Measurements from ENCODE around the gene RALY.
A peak's percentile ranks its signal among the peaks of the same experiment; 100 is the strongest.

Gene RALY

GRCh38 chr20:33993576-33994221 is at the start of gene RALY:
Gene RALY (plus strand): TSS chr20:33993911. CDS start chr20:34072075, 78,164 bp downstream.
- DNase-seq (ENCODE audit: low read depth in 2 of 2) = peak; percentile 91 to 93

- DNase-seq (ENCODE audit: low read depth in 2 of 2) = no peak
Observed at GRCh38 chr20:33944914-33945313, 48.8 kb upstream of the RALY start.

GRCh38 chr20:33945391-33946081 is 48.2 kb upstream of the RALY start:
- DNase-seq (ENCODE audit: low read depth in 2 of 2) = no peak

- DNase-seq (ENCODE audit: low read depth in 2 of 2) = peak in 1 of 2 donors; percentile 21
Observed at GRCh38 chr20:33947709-33948295, 45.9 kb upstream of the RALY start.

GRCh38 chr20:33948480-33948879 is 45.2 kb upstream of the RALY start:
- DNase-seq (ENCODE audit: low read depth in 2 of 2) = no peak

GRCh38 chr20:33951171-33951570 is 42.5 kb upstream of the RALY start:
- no peak for DNase-seq (ENCODE audit: low read depth in 2 of 2)

- DNase-seq (ENCODE audit: low read depth in 2 of 2) = no peak
Observed at GRCh38 chr20:33954504-33954903, 39.2 kb upstream of the RALY start.

- no peak for DNase-seq (ENCODE audit: low read depth in 2 of 2)
Observed at GRCh38 chr20:33963751-33964150, 30.0 kb upstream of the RALY start.

- DNase-seq (ENCODE audit: low read depth in 2 of 2) = no peak
Observed at GRCh38 chr20:33964441-33964840, 29.3 kb upstream of the RALY start.

- no peak for DNase-seq (ENCODE audit: low read depth in 2 of 2)
Observed at GRCh38 chr20:33967126-33967525, 26.6 kb upstream of the RALY start.

GRCh38 chr20:33969563-33969962 is 24.1 kb upstream of the RALY start:
- no peak for DNase-seq (ENCODE audit: low read depth in 2 of 2)

- no peak for DNase-seq (ENCODE audit: low read depth in 2 of 2)
Observed at GRCh38 chr20:33970229-33970628, 23.5 kb upstream of the RALY start.

GRCh38 chr20:33971147-33971975 is 22.4 kb upstream of the RALY start:
- DNase-seq (ENCODE audit: low read depth in 2 of 2) = no peak

GRCh38 chr20:33976959-33977358 is 16.8 kb upstream of the RALY start:
- no peak for DNase-seq (ENCODE audit: low read depth in 2 of 2)

GRCh38 chr20:33977535-33977934 is 16.2 kb upstream of the RALY start:
- no peak for DNase-seq (ENCODE audit: low read depth in 2 of 2)

GRCh38 chr20:33979094-33979493 is 14.6 kb upstream of the RALY start:
- no peak for DNase-seq (ENCODE audit: low read depth in 2 of 2)

- no peak for DNase-seq (ENCODE audit: low read depth in 2 of 2)
Observed at GRCh38 chr20:33981347-33981746, 12.4 kb upstream of the RALY start.

GRCh38 chr20:33981964-33982363 is 11.7 kb upstream of the RALY start:
- no peak for DNase-seq (ENCODE audit: low read depth in 2 of 2)

- DNase-seq (ENCODE audit: low read depth in 2 of 2) = no peak
Observed at GRCh38 chr20:33983371-33983770, 10.3 kb upstream of the RALY start.

- no peak for DNase-seq (ENCODE audit: low read depth in 2 of 2)
Observed at GRCh38 chr20:33984182-33984719, 9.5 kb upstream of the RALY start.

GRCh38 chr20:33985280-33985679 is 8.4 kb upstream of the RALY start:
- no peak for DNase-seq (ENCODE audit: low read depth in 2 of 2)

- DNase-seq (ENCODE audit: low read depth in 2 of 2) = no peak
Observed at GRCh38 chr20:33985830-33986229, 7.9 kb upstream of the RALY start.
